OCI-LY3 (cell line): ENCODE measurements around the gene SNX21.

Experiments used
- H2AFZ ChIP-seq: fragments of 200-600, 300-600 bp; shearing (Covaris generic); 2 replicates; pipeline ENCODE4 v1.6.0; 2014; ENCODE audit warnings: antibody characterized with exemption, low read depth, low read length
- H3K27ac ChIP-seq: fragments of 200-600, 300-600 bp; sonication (generic); 2 replicates; pipeline ENCODE4 v1.5.1; 2014; ENCODE audit warnings: mild to moderate bottlenecking, low read length, moderate library complexity, mixed read lengths
- H3K27me3 ChIP-seq: fragments of 200-600, 300-600 bp; sonication (generic); 2 replicates; pipeline ENCODE4 v1.6.1; 2014; ENCODE audit warnings: low read depth, low read length, mixed read lengths
- H3K36me3 ChIP-seq: fragments of 200-600, 300-600 bp; sonication (generic); replicated peaks from 2 replicates; pipeline ENCODE3; 2014; ENCODE audit warnings: low read depth, low read length, mixed read lengths
- H3K4me1 ChIP-seq: fragments of 300-600, 200-600 bp; sonication (generic); 2 replicates; pipeline ENCODE4 v1.6.1; 2014; ENCODE audit warnings: low read length, mixed read lengths
- H3K4me2 ChIP-seq: fragments of 200-600, 300-600 bp; sonication (generic); 2 replicates; pipeline ENCODE4 v1.6.1; 2014; ENCODE audit warnings: low read length, mixed read lengths
- H3K4me3 ChIP-seq: fragments of 300-600, 200-600 bp; sonication (generic); 2 replicates; pipeline ENCODE4 v1.5.1; 2014; ENCODE audit warnings: antibody characterized with exemption, mild to moderate bottlenecking, low read length, moderate library complexity
- H3K79me2 ChIP-seq: fragments of 300-600, 200-600 bp; shearing (Covaris generic); 2 replicates; pipeline ENCODE4 v1.6.1; 2014; ENCODE audit warnings: mild to moderate bottlenecking, low read length, mixed read lengths
- H3K9ac ChIP-seq: fragments of 300-600, 200-600 bp; shearing (Covaris generic); 2 replicates; pipeline ENCODE4 v1.6.0; 2014; ENCODE audit warnings: mild to moderate bottlenecking, low read length, moderate library complexity
- H3K9me3 ChIP-seq: fragments of 200-600, 300-600 bp; shearing (Covaris generic); 2 replicates; pipeline ENCODE4 v1.6.1; 2014; ENCODE audit warnings: low read length, mixed read lengths; ENCODE audit not compliant: insufficient read depth
- H4K20me1 ChIP-seq: fragments of 200-600, 300-600 bp; sonication (generic); 2 replicates; pipeline ENCODE4 v1.6.1; 2016; ENCODE audit warnings: low read length, mixed read lengths; ENCODE audit not compliant: insufficient read depth
- EZH2phosphoT487 ChIP-seq: fragments of 200-600 bp; shearing (Covaris generic); IDR thresholded peaks from 2 replicates; pipeline ENCODE4 v1.6.1; 2018; ENCODE audit warnings: antibody characterized with exemption, mixed run types, low read depth
- TF ChIP-seq, protein P1 (sequence below): fragments of 200-600, 300-600 bp; sonication (generic); IDR thresholded peaks from 2 replicates; pipeline ENCODE4 v1.5.1; 2014; ENCODE audit warnings: antibody characterized with exemption, low read length, low read depth

SNX21 gene

GRCh38 chr20:45859916-45860315, 26.3 kb downstream of the SNX21 start:
- H2AFZ ChIP-seq: no peak overlapping the region
- H3K27ac ChIP-seq: no peak overlapping the region
- no peak overlapping the region for H3K4me2 ChIP-seq
- H3K79me2 ChIP-seq: peaks cover 17% of the 10 kb centered on the region
- peaks cover 2% of the 10 kb centered on the region for H3K36me3 ChIP-seq
- no peaks in the 10 kb centered on the region for H3K27me3 ChIP-seq
- no peak overlapping the region for H3K4me3 ChIP-seq
- no peaks in the 10 kb centered on the region for H3K9me3 ChIP-seq
- H4K20me1 ChIP-seq: no peaks in the 10 kb centered on the region
- no peak for TF ChIP-seq EZH2phosphoT487
- TF ChIP-seq, protein P1, sequence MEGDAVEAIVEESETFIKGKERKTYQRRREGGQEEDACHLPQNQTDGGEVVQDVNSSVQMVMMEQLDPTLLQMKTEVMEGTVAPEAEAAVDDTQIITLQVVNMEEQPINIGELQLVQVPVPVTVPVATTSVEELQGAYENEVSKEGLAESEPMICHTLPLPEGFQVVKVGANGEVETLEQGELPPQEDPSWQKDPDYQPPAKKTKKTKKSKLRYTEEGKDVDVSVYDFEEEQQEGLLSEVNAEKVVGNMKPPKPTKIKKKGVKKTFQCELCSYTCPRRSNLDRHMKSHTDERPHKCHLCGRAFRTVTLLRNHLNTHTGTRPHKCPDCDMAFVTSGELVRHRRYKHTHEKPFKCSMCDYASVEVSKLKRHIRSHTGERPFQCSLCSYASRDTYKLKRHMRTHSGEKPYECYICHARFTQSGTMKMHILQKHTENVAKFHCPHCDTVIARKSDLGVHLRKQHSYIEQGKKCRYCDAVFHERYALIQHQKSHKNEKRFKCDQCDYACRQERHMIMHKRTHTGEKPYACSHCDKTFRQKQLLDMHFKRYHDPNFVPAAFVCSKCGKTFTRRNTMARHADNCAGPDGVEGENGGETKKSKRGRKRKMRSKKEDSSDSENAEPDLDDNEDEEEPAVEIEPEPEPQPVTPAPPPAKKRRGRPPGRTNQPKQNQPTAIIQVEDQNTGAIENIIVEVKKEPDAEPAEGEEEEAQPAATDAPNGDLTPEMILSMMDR: no peak
- H3K4me1 ChIP-seq: peaks cover 15% of the 10 kb centered on the region
- no peak overlapping the region for H3K9ac ChIP-seq

DNA sequence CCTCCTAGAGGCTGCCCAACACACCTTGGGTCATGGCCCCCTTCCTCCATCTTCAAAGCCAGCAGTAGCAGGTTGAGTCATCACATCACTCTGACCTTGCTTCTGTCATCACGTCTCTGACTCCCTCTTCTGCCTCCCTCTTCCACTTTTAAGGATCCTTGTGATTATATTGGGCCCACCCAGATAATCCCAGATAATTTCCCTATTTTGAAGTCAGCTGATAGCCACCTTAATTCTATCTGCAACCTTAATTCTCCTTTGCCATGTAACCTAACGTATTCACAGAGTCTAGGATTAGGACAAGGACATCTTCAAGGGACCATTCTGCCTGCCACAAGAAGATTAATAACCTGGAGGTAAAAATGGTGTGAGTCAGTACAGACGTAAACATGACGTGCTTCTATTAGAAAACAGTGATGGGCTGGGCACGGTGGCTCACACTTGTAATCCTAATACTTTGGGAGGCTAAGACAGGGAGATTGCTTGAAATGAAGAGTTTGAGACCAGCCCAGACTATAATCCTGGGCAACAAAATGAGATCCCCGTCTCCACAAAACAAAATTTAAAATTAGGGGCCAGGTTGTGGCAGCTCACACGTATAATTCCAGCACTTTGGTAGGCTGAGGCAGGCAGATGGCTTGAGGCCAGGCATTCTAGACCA, 27.1 kb downstream of the SNX21 start:
- no peak overlapping the region for H2AFZ ChIP-seq
- no peak overlapping the region for H3K4me2 ChIP-seq
- no peak overlapping the region for H3K27ac ChIP-seq
- no peaks in the 10 kb centered on the region for H3K27me3 ChIP-seq
- peaks cover 15% of the 10 kb centered on the region for H3K4me1 ChIP-seq
- H3K79me2 ChIP-seq: peaks cover 17% of the 10 kb centered on the region
- no peaks in the 10 kb centered on the region for H4K20me1 ChIP-seq
- no peak overlapping the region for H3K4me3 ChIP-seq
- H3K9me3 ChIP-seq: no peaks in the 10 kb centered on the region
- no peak overlapping the region for H3K9ac ChIP-seq
- no peaks in the 10 kb centered on the region for H3K36me3 ChIP-seq
- TF ChIP-seq, protein P1: no peak
- no peak for TF ChIP-seq EZH2phosphoT487

DNA sequence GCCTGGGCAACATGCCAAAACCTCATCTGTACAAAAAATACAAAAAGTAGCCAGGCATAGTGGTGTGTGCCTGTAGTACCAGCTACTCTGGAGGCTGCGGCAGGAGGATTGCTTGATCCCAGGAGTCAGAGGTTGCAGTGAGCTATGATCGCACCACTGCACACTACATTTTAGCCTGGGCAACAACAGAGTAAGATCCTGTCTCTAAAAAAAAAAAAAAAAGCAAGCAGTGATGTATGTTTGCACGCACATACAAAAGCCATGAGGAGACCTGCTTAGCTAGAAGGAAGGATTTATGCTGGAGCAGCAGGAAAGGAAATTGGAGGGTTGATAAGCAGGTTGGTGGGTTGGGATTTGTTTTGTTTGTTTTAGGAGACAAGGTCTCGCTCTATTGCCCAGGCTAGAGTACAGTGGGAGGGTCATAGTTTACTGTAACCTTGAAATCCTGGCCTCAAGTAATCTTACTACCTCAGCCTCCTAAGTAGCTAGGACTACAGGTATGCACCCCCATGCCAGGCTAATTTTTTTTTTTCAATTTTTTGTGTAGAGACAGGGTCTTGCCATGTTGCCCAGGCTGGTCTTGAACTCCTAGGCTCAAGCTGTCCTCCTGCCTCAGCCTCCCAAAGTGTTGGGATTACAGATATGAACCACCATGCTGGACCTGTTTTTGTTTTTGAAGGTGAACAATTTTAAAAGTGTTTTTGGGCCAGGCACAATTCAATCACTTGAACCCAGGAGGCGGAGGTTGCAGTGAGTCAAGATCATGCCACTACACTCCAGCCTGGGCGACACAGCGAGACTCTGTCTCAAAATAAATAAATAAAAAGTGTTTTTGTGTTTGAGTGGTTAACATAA, 27.8 kb downstream of the SNX21 start:
- no peak overlapping the region for H3K4me3 ChIP-seq
- H3K4me2 ChIP-seq: no peak overlapping the region
- peaks cover 10% of the 10 kb centered on the region for H3K79me2 ChIP-seq
- peaks cover 10% of the 10 kb centered on the region for H3K4me1 ChIP-seq
- H3K27me3 ChIP-seq: no peaks in the 10 kb centered on the region
- no peaks in the 10 kb centered on the region for H3K36me3 ChIP-seq
- H3K27ac ChIP-seq: no peak overlapping the region
- no peak overlapping the region for H3K9ac ChIP-seq
- no peaks in the 10 kb centered on the region for H4K20me1 ChIP-seq
- no peak overlapping the region for H2AFZ ChIP-seq
- TF ChIP-seq EZH2phosphoT487: no peak
- TF ChIP-seq, protein P1: no peak
- H3K9me3 ChIP-seq: no peaks in the 10 kb centered on the region
